NOMO-1 (cell line): ENCODE results near the gene GIMAP1.
"Not testable (repeated sequence)": the region's sequence is repeated elsewhere in the genome, so short reads cannot be mapped to it uniquely, and the experiment has no call there.

ENCODE experiments used
- DNase-seq, 2 experiments: peaks; one replicate each; lab custom pipeline; 2025; ENCODE audit not compliant: unreplicated experiment in 2 of 2; lab: John Stamatoyannopoulos, UW

Gene GIMAP1

GRCh38 chr7:150716368-150716767 lies at the start of gene GIMAP1:
Gene GIMAP1, plus strand, starts transcription at chr7:150716613. Its CDS starts 2,435 bp downstream, at chr7:150719048.
- peak; percentile 44 to 70 for DNase-seq

GRCh38 chr7:150668472-150668911 lies 47.9 kb upstream of the GIMAP1 start:
- DNase-seq, result no peak

GRCh38 chr7:150668977-150669376 lies 47.4 kb upstream of the GIMAP1 start:
- no peak for DNase-seq

DNA sequence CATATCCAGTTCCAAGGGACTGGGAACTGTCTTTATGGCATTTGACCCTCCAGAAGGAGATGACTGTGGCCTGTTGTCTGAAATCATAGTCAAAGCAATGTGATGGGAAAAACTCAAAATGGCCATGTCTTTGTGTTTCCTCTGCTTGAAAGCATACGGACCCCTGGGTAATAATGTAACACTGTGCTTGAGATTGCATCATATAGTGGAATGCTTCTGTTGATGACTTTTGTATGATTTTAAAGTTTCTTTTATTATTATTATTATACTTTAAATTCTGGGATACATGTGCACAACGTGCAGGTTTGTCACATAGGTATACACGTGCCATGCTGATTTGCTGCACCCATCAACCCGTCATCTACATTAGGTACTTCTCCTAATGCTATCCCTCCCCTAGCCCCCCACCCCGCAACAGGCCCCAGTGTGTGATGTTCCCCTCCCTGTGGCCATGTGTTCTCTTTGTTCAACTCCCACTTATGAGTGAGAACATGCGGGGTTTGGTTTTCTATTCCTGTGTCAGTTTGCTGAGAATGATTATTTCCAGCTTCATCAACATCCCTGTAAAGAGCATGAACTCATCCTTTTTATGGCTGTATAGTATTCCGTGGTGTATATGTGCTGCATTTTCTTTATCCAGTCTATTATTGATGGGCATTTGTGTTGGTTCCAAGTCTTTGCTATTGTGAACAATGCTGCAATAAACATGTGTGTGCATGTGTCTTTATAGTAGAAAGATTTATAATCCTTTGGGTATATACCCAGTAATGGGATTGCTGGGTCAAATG lies 44.4 kb upstream of the GIMAP1 start:
- DNase-seq, result not testable (repeated sequence)

DNA sequence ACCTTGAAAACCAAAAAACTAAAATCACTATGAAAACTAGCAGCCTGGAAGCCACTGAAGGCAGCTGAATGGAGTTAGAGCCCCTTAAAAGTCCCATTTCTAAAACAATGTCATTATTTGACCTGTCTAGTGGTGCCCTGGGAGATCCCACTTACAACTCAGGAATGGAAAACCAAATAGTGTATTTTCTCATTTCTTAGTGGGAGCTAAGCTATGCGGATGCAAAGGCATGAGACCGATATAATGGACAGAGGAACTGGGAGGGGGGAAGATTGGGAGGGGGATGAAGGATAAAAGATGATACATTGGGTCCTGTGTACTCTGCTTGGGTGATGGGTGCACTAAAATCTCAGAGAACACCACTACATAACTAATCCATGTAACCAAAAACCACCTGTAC lies 40.7 kb upstream of the GIMAP1 start:
- DNase-seq, result no peak

GRCh38 chr7:150676276-150676675 lies 40.1 kb upstream of the GIMAP1 start:
- DNase-seq, result peak in 1 of 2 experiments; percentile 3

DNA sequence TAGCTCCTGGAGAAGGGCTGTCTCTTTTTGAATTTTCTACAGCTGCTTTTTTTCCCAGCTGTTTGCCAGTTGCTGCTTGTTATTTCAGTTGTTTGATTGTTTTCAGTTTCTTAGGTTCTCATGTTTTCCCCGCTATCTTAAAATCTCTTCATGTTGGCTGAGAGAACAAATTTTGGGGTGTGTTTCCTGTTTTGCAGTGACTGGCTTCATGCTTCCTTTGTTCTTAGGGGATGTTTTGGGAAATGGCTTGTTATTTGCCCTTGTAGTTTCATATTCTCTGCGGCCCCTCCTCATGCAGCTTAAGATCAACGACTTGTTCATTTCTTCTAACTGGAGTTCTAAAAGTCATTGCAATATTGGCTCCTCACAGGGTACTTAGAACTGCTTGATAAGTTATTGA lies 39.6 kb upstream of the GIMAP1 start:
- not testable (repeated sequence) for DNase-seq

- not testable (repeated sequence) for DNase-seq
Observed at GRCh38 chr7:150678601-150679000, 37.8 kb upstream of the GIMAP1 start.

- DNase-seq, result not testable (repeated sequence)
Observed at GRCh38 chr7:150680364-150680763, 36.0 kb upstream of the GIMAP1 start.

GRCh38 chr7:150685219-150686029 lies 31.0 kb upstream of the GIMAP1 start, which contains the start of gene GIMAP2:
Gene GIMAP2, plus strand, starts transcription at chr7:150685706. Its CDS starts 1,354 bp downstream, at chr7:150687060.
- peak in 1 of 2 experiments; percentile 63 for DNase-seq

DNA sequence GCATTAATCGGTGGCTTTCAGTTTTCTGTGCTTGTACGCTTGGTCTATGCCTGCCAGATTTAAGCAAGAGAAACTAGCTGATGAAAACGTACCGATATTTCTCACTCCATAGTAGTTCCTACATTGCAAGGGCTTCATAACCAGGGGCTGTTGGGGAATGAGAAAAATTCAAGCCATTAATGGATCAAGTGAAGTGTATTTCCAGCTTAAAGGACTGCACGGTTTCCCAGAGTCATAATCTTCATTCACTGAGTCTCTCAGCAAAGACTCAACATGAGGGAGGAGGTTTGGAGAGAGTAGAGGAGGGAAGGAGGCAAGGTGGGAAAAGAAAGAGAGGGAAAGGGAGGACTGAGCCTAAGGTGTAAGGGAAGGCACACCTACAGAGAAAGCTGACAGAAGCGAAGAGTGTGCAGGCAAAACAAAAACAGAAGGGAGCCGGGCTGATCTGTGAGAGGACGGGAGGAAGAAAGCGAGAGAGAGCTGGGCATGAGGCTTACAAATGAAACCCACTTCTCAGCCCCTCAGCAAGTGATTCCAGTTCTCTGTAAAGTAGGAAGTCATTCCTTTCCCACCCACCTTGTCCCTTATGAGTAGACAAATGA lies 30.3 kb upstream of the GIMAP1 start:
- no peak for DNase-seq

DNA sequence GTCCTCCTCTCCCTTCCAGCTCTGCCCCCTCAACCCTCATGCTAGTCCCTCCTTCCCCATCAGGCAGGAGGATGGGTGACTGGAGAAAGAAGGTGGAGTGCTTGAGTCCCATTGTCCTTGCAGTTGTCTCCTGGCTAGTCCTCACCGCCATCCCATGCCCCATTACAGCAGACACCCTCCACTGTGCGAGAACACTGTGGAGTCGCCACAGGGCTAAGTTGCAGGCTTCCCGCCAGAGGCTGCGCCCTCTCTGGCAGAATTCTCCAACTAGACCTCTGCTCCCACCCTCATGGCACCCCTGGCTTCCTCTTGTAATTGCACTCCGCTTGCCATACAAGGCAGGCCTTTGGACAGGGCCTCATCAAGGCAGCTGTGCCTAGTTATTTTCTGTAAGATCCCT lies 27.8 kb upstream of the GIMAP1 start:
- no peak for DNase-seq

DNA sequence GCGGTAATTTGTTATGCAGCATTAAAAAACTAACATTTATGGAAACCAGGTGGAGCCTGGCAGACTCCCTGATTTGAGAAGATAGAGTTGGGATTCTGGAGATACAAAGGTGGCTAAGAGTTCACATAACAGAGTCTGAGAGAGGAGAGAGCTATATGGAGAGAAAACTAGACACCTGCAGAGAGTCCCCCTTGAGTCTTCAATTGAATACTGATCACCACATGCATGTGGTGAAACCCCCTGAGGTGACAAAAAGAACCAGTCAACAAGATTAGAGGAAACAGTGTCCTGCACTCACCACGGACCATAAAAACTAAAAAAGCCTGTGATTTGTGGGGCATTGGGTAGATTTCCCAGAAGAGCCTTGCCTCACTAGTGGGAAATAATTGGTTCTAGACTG lies 20.8 kb upstream of the GIMAP1 start:
- DNase-seq, result no peak

- no peak for DNase-seq
Observed at GRCh38 chr7:150703209-150703608, 13.2 kb upstream of the GIMAP1 start.

DNA sequence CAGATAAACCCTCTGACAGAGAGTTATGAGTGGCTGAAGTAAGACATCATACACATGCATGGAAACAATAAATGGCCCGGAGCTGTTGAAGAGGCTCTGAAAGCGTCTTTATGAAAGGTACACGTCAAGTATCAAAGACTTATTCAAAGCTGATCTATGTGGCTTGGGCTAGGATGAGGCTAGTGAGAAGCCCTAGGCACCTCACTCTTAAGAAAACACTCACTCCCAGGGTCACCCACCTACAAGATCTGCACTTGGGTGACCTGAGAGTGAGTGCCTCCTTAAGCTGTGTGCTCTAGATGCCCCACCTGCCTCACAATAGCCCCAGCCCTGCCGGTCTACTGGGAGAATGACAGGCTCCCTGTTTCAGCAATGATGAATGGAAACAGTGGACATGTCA lies 1.1 kb upstream of the GIMAP1 start:
- DNase-seq, result no peak

DNA sequence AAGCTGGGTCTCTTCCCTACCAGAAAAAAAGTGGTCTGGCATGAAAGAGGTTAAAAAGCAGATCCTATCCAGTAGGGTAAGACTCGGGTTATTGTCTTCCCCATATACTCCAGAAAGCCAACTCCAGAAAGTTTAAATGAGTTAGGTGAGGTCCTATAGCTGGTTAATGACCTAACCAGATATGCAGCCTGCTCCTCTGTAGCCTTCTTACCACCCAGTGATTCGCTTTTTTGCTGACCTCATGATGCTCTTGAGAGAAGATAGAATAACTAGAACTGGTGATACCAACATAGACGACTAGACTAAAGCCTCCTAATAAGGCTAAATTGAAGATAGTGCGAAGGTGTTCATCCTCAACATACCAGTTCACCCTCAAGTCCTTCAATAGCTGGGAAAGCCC lies 675 bp upstream of the GIMAP1 start:
- DNase-seq, result no peak

DNA sequence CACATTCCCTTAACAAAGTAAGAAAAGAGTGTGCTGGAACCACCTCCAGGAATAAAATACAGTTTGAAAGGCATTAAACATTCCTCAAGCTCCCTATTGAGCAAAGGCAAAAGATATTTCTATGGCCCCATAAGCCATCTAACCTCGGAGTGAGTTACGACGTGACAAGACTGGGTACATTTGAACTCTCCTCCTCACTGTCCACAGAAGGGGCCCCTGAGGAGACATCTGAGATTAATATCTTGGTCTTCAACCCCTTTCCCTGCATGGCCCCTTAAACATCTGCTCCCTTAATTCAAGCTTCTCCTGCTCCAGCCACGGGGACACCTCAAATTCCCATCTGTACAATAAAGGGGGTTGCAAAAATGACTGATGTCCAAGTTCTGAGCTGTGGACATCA lies 526 bp downstream of the GIMAP1 start:
- no peak for DNase-seq

DNA sequence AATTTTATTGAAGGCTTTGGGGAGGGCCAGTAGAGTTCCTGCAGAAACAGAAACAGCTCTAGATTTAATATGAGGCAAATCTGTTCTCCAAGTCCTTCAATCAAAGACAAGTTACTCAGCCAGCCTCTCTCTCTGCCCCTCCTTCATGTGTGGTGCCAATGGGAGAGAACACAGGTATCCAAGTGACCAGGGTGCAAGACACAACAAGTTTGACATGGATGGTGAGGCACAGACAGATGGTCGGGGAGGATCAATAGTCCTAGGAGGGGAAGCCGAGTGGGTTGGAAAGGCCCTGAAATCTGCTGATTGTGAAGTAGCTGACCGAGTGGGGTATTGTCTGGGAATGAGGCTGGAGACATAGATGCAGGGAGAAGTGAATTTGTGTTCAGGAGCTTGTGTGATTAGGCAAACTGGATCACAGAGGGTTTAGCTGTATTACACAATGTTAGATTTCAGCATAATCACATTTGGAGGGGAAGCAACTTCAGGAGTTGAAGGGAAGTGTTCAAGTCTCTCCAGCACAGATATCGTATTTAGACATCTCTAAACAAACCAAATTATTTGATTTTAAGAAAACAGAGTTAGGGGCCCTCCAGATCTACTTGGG lies 1.5 kb downstream of the GIMAP1 start:
- DNase-seq, result peak; percentile 14 to 32

DNA sequence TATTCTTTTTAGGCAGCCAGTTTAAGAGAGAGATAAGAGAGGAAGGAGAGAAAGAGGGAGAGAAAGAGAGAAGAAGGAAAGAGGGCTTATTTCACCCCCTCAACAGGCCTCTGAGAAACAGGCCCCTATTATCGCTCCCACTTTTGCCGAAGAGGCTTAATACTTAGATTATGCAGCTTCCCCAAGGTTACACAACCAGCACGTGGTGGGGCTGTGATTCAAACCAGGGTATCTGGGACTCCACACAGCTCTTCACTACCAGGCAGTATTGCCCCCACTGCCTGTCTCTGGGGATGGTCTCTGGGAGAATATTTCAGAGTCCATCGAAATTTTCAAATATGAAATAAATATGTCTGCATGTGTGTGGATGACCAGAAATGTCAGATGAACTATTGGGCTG lies 3.0 kb downstream of the GIMAP1 start:
- DNase-seq, result no peak

DNA sequence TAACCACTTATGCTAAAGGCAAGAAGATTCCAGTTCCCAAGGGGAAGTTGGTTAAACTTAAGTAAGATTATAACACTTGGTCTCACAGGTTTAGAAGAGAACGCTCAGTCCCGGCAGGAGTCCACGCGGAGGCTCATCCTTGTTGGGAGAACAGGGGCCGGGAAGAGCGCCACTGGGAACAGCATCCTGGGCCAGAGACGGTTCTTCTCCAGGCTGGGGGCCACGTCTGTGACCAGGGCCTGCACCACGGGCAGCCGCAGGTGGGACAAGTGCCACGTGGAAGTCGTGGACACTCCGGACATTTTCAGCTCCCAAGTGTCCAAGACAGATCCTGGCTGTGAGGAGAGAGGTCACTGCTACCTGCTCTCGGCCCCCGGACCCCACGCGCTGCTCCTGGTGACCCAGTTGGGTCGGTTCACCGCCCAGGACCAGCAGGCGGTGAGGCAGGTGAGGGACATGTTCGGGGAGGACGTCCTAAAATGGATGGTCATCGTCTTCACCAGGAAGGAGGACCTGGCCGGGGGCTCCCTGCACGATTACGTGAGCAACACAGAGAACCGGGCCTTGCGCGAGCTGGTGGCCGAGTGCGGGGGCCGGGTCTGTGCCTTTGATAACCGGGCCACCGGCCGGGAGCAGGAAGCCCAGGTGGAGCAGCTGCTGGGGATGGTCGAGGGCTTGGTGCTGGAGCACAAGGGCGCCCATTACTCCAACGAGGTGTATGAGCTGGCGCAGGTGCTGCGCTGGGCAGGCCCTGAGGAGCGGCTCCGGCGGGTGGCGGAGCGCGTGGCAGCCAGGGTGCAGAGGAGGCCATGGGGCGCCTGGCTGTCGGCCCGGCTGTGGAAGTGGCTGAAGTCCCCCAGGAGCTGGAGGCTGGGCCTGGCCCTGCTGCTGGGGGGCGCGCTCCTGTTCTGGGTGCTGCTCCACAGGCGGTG lies 3.8 kb downstream of the GIMAP1 start:
- no peak for DNase-seq
